Heart left ventricle (tissue), 16 donors: Measurements from ENCODE around the gene MITF. TPM values are rescaled to one million over a fixed set of nuclear protein-coding genes. Genes with fewer than 3 reads are reported as not detected.

Experiments
- ATAC-seq, 4 donors: fragments of 200-7000 bp; cut with Tn5 transposase; one replicate each; pipeline ENCODE4 v1.9.1; 2020 to 2022; ENCODE audit warnings: moderate library complexity in 4 of 4, mild to moderate bottlenecking in 3 of 4, moderate number of reproducible peaks in 1 of 4
- DNase-seq, 5 donors: peaks; one replicate each; pipeline ENCODE4 v3.0.0-alpha.2; 2020
- H3K27ac ChIP-seq, 12 donors: fragments of 200-600 bp; sonication (generic) in 4 of 12; one replicate each; pipeline versions ENCODE4 v1.5.0 to v1.8.0; 2016 to 2022; ENCODE audit warnings: mild to moderate bottlenecking in 2 of 12
- H3K27me3 ChIP-seq, 9 donors: fragments of 200-600 bp; sonication (generic) in 2 of 9; one replicate each; pipeline versions ENCODE4 v1.5.1 to v1.8.0; 2016 to 2022; ENCODE audit warnings: mild to moderate bottlenecking in 3 of 9
- H3K36me3 ChIP-seq, 9 donors: fragments of 200-600 bp; sonication (generic) in 2 of 9; one replicate each; pipeline versions ENCODE4 v1.5.0 to v1.8.0; 2018 to 2022; ENCODE audit warnings: mild to moderate bottlenecking in 2 of 9
- H3K4me1 ChIP-seq, 12 donors: fragments of 200-600 bp; sonication (generic) in 4 of 12; one replicate each; pipeline versions ENCODE4 v1.5.0 to v1.8.0; 2016 to 2022; ENCODE audit warnings: mild to moderate bottlenecking in 3 of 12
- H3K4me3 ChIP-seq, 12 donors: fragments of 200-600 bp; sonication (generic) in 4 of 12; one replicate each; pipeline versions ENCODE4 v1.5.0 to v1.8.0; 2017 to 2022; ENCODE audit warnings: mild to moderate bottlenecking in 9 of 12, moderate library complexity in 4 of 12
- H3K9me3 ChIP-seq, 12 donors: fragments of 200-600 bp; sonication (generic) in 4 of 12; one replicate each; pipeline versions ENCODE4 v1.5.0 to v1.8.0; 2016 to 2022; ENCODE audit warnings: mild to moderate bottlenecking in 1 of 12
- POLR2A ChIP-seq, 2 donors: fragments of 450-650 bp; IDR thresholded peaks; one replicate each; pipeline ENCODE4 v1.6.1; 2017; ENCODE audit warnings: antibody characterized with exemption in 2 of 2, mild to moderate bottlenecking in 2 of 2, moderate library complexity in 2 of 2
- WGBS, 4 donors: extraction: QIAGEN DNeasy Blood & Tissue Kit in 2 of 4; methylation state at CpG; one replicate each; pipeline versions ENCODE4 v1.1.5 to v1.1.7; 2013 to 2018; 5-methylcytosine and 5-hydroxymethylcytosine counted together
- intact Hi-C, 10 donors: fragments of 100-400 bp; cut with DNase I; formaldehyde crosslinking; loops; one replicate each; pipeline versions ENCODE4 v1.11.1 to v1.14.2; 2022
- polyA plus RNA-seq, 2 donors: library from polyadenylated mRNA; stranded (reverse); fragments of 200-250 nt; gene quantifications; one replicate each; pipeline ENCODE4 v1.2.3, GENCODE V29; 2013
- total RNA-seq, 9 donors: library from RNA; depleted of rRNA in 2 of 9; stranded (reverse); fragments of >200 nt in 2 of 9; fragmentation: NEBNext Ultra II Directional in 3 of 9; extraction: Animal tissue kit (Norgen Biotek cat#: 25700) in 3 of 9; gene quantifications; one replicate each; pipeline versions ENCODE4 v1.1.0 to v1.2.4, GENCODE V29; 2016 to 2023
- TF ChIP-seq, protein P1 (sequence below), 12 donors: fragments of 200-600 bp; sonication (generic) in 4 of 12; IDR thresholded peaks; one replicate each; pipeline versions ENCODE4 v1.5.0 to v1.8.0; 2018 to 2022; ENCODE audit warnings: antibody characterized with exemption in 12 of 12, mild to moderate bottlenecking in 5 of 12
- donor health status: ischemic (EF 13 %, LVEDD 7.1; RV severe dilation, severe dysfunction).
- donor health status: healthy with polysubstance abuse.
- donor health status: DM: no; HTN: yes; CAD: no.
- donor health status: DM: no; HTN: no; CAD: no.
- donor health status: ischemic (EF 25% LVEDD 6.9; RV normal size, moderate dysfunction).
- donor health status: ischemic (EF 25% LVEDD 5.7; RV mildly dilated, moderate dysfunction).
- donor health status: healthy.
- donor health status: DM: yes; HTN: yes; CAD: no.
- donor health status: ischemic (EF 35%, LVEDD 5.7; RV mildly dilated, moderate dysfunction).
- donor health status: nonischemic (EF 11% LVEDD 7.7; RV severe dilation, severe dysfunction).
- donor health status: DM: yes; HTN: yes; CAD: no.
- donor health status: PGD.
- donor health status: ischemic (EF 29% LVEDD 5.4; RV normal size, mild dysfunction).
- donor health status: nonischemic (EF 23%, LVEDD 6.1; RV moderate dilation, normal function).

Gene MITF
- total and polyA plus RNA-seq, 11 donors = 17.9 to 114 (median 81.1) TPM

DNA sequence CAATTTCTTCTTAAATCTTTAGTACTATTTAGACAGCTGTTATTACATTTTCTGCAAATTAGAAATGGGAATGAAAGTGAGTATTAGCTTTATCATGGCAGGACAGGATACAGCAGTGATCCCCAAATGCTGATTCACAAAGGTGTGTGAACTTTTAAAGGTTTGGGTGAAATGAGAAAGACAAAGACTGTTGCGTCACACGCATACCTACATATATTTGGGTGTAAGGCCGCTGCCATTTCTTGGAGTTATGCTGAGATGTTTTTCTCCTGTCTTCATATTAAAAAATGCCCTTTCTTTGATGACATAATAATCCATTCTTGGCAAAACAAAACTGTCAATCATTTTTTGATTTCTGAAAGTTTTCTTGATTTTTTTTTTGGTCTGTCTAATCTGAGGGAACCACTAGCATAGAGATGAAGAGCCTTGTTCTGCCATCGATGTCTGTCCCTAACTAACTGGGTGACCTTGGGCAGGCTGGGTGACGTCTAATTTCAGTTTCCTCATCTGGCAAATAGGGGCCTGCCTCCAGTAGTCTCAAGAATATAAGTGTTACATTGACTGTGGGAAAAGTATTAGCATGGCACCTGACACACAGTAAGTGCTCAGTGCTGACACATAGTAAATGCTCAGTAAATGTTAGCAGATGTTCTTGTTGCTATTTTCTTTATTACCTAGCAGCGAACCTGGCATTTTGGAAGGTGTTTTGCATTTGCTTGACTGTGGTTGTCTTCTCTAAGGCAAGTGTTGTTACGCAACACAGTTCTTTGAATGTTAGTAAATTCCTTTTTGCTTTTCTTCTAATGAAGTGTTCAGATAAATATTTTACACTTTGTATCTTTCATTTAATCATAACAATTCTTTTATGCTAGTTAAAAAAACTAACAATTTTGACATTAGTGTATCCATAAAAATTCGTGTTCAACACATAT is 5.0 kb downstream of the MITF start:
- H3K27ac ChIP-seq = peak overlapping the region in 1 of 12 donors; percentile 93
- WGBS, 4 donors = 85 to 90% (median 87%) methylated on average over 8 of the region's 8 CpGs
- H3K36me3 ChIP-seq = no peaks in the 10 kb centered on the region
- no peaks in the 10 kb centered on the region for H3K9me3 ChIP-seq
- no peaks in the 10 kb centered on the region for H3K27me3 ChIP-seq
- H3K4me3 ChIP-seq = no peak overlapping the region
- no peak for DNase-seq
- H3K4me1 ChIP-seq = peaks cover 0 to 84% (median 62%) of the 10 kb centered on the region in 12 donors
- TF ChIP-seq POLR2A (IDR thresholded peaks at IDR 0.05) = no peak
- TF ChIP-seq, protein P1, sequence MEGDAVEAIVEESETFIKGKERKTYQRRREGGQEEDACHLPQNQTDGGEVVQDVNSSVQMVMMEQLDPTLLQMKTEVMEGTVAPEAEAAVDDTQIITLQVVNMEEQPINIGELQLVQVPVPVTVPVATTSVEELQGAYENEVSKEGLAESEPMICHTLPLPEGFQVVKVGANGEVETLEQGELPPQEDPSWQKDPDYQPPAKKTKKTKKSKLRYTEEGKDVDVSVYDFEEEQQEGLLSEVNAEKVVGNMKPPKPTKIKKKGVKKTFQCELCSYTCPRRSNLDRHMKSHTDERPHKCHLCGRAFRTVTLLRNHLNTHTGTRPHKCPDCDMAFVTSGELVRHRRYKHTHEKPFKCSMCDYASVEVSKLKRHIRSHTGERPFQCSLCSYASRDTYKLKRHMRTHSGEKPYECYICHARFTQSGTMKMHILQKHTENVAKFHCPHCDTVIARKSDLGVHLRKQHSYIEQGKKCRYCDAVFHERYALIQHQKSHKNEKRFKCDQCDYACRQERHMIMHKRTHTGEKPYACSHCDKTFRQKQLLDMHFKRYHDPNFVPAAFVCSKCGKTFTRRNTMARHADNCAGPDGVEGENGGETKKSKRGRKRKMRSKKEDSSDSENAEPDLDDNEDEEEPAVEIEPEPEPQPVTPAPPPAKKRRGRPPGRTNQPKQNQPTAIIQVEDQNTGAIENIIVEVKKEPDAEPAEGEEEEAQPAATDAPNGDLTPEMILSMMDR (IDR thresholded peaks at IDR 0.05) = no peak
- intact Hi-C loops = loop anchor here in 4 of 10 donors (5.0 kb wide), 4 partner anchors 43 to 113 kb away; no protein-coding TSS in a partner anchor
- no peak for ATAC-seq

- peaks cover 0 to 93% (median 71%) of the 10 kb centered on the region in 12 donors for H3K4me1 ChIP-seq
- TF ChIP-seq, protein P1 (IDR thresholded peaks at IDR 0.05) = no peak
- no peak for TF ChIP-seq POLR2A (IDR thresholded peaks at IDR 0.05)
- no peak overlapping the region for H3K4me3 ChIP-seq
- H3K27me3 ChIP-seq = no peaks in the 10 kb centered on the region
- H3K36me3 ChIP-seq = no peaks in the 10 kb centered on the region
- ATAC-seq = no peak
- no peak for DNase-seq
- no peaks in the 10 kb centered on the region for H3K9me3 ChIP-seq
- H3K27ac ChIP-seq = peak overlapping the region in 6 of 12 donors; percentile 3 to 93 (median 60)
- intact Hi-C loops = loop anchor here in 1 of 10 donors (5.0 kb wide), 1 partner anchor 42 kb away; no protein-coding TSS in a partner anchor
- 73 to 87% (median 84%) methylated on average over 2 of the region's 2 CpGs for WGBS, 4 donors
Measured at GRCh38 chr3:69745505-69745904, 6.2 kb downstream of the MITF start.

- peak overlapping the region in 9 of 12 donors; percentile 3 to 93 (median 48) for H3K27ac ChIP-seq
- TF ChIP-seq, protein P1 (IDR thresholded peaks at IDR 0.05) = no peak
- no peak for TF ChIP-seq POLR2A (IDR thresholded peaks at IDR 0.05)
- peak overlapping the region in 4 of 12 donors; percentile 4 to 10 (median 6) for H3K4me3 ChIP-seq
- DNase-seq (no peak), ATAC-seq (peak; percentile 47 to 66 (median 61))
- H3K4me1 ChIP-seq = peaks cover 0 to 95% (median 76%) of the 10 kb centered on the region in 12 donors
- intact Hi-C loops = loop anchor here in 1 of 10 donors (5.0 kb wide), 1 partner anchor 41 kb away; no protein-coding TSS in a partner anchor
- H3K9me3 ChIP-seq = no peaks in the 10 kb centered on the region
- no peaks in the 10 kb centered on the region for H3K27me3 ChIP-seq
- WGBS, 4 donors = 33 to 57% (median 50%) methylated on average over 2 of the region's 2 CpGs
- H3K36me3 ChIP-seq = no peaks in the 10 kb centered on the region
Measured at GRCh38 chr3:69746119-69746518, 6.9 kb downstream of the MITF start.
